ENCODE measurements around the gene LIN54. TPM values are rescaled to one million over a fixed set of nuclear protein-coding genes. Genes with fewer than 3 reads are reported as not detected.
A peak's percentile ranks its signal among the peaks of the same experiment; 100 is the strongest.
"Not testable (repeated sequence)": the region's sequence is repeated elsewhere in the genome, so short reads cannot be mapped to it uniquely, and the experiment has no call there.

LIN54 gene
- total and polyA plus RNA-seq, 9 of the 15 experiments (the other 6 are each of a cell fraction or from before 2014, with no cell fraction given) = 2.2 to 22.5 (median 15.8) TPM

DNA sequence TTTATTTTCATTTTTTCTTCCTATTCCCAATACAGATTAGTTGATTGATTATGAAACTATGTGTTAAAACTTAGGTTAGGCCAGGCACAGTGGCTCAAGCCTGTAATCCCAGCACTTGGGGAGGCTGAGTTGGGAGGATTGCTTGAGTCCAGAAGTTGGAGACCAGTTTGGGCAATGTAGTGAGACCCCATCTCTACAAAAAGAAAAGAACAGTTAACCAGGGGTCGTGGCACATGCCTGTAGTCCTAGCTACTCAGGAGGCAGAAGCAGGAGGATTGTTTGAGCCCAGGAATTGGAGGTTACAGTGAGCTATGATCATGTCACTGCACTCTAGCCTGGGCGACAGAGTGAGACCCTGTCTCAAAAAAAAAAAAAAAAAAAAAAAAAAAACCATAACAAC is 32.5 kb upstream of the LIN54 start:
- BruUV-seq (replicated peaks); H3K4me1 ChIP-seq (replicated peaks in 1 of 2; ENCODE audit: control insufficient read depth in 2 of 2, insufficient read depth in 2 of 2, low read length in 2 of 2); FAIRE-seq; H2AFZ ChIP-seq (ENCODE audit: low read depth, low read length); ATAC-seq; H3K9me3 ChIP-seq (replicated peaks; ENCODE audit: control insufficient read depth, insufficient read depth, low read depth, low read length); H3K9ac ChIP-seq (ENCODE audit: insufficient read depth in 1 of 2, low read depth in 2 of 2, low read length in 2 of 2); H3K27me3 ChIP-seq (ENCODE audit: control insufficient read depth in 2 of 2, insufficient read depth in 2 of 2, low read length in 2 of 2); POLR2A ChIA-PET; DNase-seq (ENCODE audit: extremely low read depth in 1 of 4, low spot score in 3 of 4); H3K4me3 ChIP-seq; intact Hi-C loops (cut with micrococcal nuclease); H3K9me1 ChIP-seq (ENCODE audit: control insufficient read depth, insufficient read depth, low read length); H3K4me2 ChIP-seq (ENCODE audit: insufficient read depth, low read length); H3K27ac ChIP-seq (ENCODE audit: extremely low read depth, low read depth, low read length); CTCF ChIA-PET (ENCODE audit: low intra/inter-chr PET ratio); in situ Hi-C loops (cut with MboI); H4K20me1 ChIP-seq (replicated peaks; ENCODE audit: control insufficient read depth, insufficient read depth, low read length): not testable (repeated sequence)
- Histone ChIP-seq H3K79me2 (ENCODE audit: control insufficient read depth, insufficient read depth, low read length) (peaks cover 56% of the 10 kb centered on the region), H3K36me3 (ENCODE audit: control insufficient read depth, insufficient read depth, low read length) (peaks cover 13% of the 10 kb centered on the region; the same call in 1 of the 3 replicates)
- peak; percentile 76 for TF ChIP-seq ZNF121 (CRISPR knock-in tag; conservative IDR thresholded peaks at IDR 0.05)
- 89% methylated on average over 1 of the region's 2 CpGs for WGBS (ENCODE audit: insufficient coverage, low coverage, missing lambda C conversion rate)

DNA sequence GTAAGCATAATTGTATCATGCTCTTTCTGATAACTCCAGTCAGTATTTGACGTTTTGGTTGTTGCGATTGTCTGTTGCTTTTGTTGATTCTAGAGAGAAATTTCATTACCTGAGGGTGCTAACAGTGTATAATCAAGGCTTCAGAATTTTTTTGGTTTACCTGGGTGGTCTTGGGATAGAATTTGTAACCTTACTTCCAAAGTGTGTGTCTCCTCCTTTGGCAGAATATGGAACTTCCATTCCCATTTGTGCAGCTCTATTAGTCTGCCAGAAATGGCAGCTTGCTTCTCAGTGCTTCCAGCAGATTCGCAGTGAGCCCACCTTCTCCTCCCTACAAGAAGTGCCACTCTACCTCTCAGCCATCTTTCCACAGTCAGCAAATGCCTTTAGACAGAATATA is 29.6 kb upstream of the LIN54 start:
- H3K4me1 ChIP-seq (replicated peaks in 1 of 2; ENCODE audit: control insufficient read depth in 2 of 2, insufficient read depth in 2 of 2, low read length in 2 of 2) = peaks cover 6 to 12% of the 10 kb centered on the region in 2 experiments; a peak in 4 of 5 replicates
- no peak overlapping the region for H3K9ac ChIP-seq (ENCODE audit: insufficient read depth in 1 of 2, low read depth in 2 of 2, low read length in 2 of 2)
- H3K27me3 ChIP-seq (ENCODE audit: control insufficient read depth in 2 of 2, insufficient read depth in 2 of 2, low read length in 2 of 2) = no peaks in the 10 kb centered on the region
- BruUV-seq (replicated peaks) = no TSS peak
- no peaks in the 10 kb centered on the region for H3K9me3 ChIP-seq (replicated peaks; ENCODE audit: control insufficient read depth, insufficient read depth, low read depth, low read length)
- no peak for TF ChIP-seq MEF2A (IDR thresholded peaks at IDR 0.05; ENCODE audit: control insufficient read depth, low read depth, low read length)
- TF ChIP-seq, protein P1, sequence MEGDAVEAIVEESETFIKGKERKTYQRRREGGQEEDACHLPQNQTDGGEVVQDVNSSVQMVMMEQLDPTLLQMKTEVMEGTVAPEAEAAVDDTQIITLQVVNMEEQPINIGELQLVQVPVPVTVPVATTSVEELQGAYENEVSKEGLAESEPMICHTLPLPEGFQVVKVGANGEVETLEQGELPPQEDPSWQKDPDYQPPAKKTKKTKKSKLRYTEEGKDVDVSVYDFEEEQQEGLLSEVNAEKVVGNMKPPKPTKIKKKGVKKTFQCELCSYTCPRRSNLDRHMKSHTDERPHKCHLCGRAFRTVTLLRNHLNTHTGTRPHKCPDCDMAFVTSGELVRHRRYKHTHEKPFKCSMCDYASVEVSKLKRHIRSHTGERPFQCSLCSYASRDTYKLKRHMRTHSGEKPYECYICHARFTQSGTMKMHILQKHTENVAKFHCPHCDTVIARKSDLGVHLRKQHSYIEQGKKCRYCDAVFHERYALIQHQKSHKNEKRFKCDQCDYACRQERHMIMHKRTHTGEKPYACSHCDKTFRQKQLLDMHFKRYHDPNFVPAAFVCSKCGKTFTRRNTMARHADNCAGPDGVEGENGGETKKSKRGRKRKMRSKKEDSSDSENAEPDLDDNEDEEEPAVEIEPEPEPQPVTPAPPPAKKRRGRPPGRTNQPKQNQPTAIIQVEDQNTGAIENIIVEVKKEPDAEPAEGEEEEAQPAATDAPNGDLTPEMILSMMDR (IDR thresholded peaks at IDR 0.05 in 2 of 3, conservative IDR thresholded peaks at IDR 0.05 in 1 of 3; ENCODE audit: insufficient read depth in 2 of 3, low read depth in 1 of 3, low read length in 3 of 3) = 0 out of 6 replicates have a peak, but pooled peaks of 1 of the 3 experiments have one; percentile 20
- in situ Hi-C loops (cut with MboI) = no loop called here
- no peaks in the 10 kb centered on the region for H3K9me1 ChIP-seq (ENCODE audit: control insufficient read depth, insufficient read depth, low read length)
- peaks cover 2% of the 10 kb centered on the region; the same call in 2 of the 3 replicates for H3K36me3 ChIP-seq (ENCODE audit: control insufficient read depth, insufficient read depth, low read length)
- DNase-seq (ENCODE audit: extremely low read depth in 1 of 4, low spot score in 3 of 4) (no peak), FAIRE-seq (no peak), ATAC-seq (no peak)
- 74% methylated on average over 3 of the region's 3 CpGs for WGBS (ENCODE audit: insufficient coverage, low coverage, missing lambda C conversion rate)
- ChIA-PET CTCF (ENCODE audit: low intra/inter-chr PET ratio) (no interaction called here), POLR2A (interaction anchor here (0.6 kb wide), 2 partner anchors 14 to 178 kb away, joined by 3 read pairs; no protein-coding TSS in a partner anchor)
- H3K79me2 ChIP-seq (ENCODE audit: control insufficient read depth, insufficient read depth, low read length) = peaks cover 78% of the 10 kb centered on the region
- intact Hi-C loops (cut with micrococcal nuclease) = no loop called here
- no peaks in the 10 kb centered on the region for H4K20me1 ChIP-seq (replicated peaks; ENCODE audit: control insufficient read depth, insufficient read depth, low read length)
- no peak overlapping the region for H3K27ac ChIP-seq (ENCODE audit: extremely low read depth, low read depth, low read length)
- no peak overlapping the region for H3K4me2 ChIP-seq (ENCODE audit: insufficient read depth, low read length)
- H2AFZ ChIP-seq (ENCODE audit: low read depth, low read length) = no peak overlapping the region
- H3K4me3 ChIP-seq = no peak overlapping the region
